ENCODE results near the gene GHRH. TPM values are rescaled to one million over a fixed set of nuclear protein-coding genes. Genes with fewer than 3 reads are reported as not detected.

The GHRH gene
- total RNA-seq, 1 donor from 2014 or later, result not detected

DNA sequence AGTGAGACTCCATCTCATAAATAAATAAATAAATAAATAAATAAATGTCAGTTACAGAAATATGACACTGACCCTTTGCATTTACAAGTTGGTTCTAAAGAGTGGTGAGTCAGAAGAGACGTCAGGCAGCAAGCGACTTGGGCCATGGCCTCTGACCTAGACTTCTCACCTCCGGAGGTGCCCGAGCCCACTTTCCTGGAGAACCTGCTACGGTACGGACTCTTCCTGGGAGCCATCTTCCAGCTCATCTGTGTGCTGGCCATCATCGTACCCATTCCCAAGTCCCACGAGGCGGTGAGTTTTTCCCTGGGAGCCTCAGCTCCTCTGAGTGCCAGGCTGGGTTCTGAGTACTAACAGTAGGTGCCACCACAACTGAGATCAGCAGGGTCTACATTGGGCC lies 39.5 kb upstream of the GHRH start:
- TF ChIP-seq, protein P1, sequence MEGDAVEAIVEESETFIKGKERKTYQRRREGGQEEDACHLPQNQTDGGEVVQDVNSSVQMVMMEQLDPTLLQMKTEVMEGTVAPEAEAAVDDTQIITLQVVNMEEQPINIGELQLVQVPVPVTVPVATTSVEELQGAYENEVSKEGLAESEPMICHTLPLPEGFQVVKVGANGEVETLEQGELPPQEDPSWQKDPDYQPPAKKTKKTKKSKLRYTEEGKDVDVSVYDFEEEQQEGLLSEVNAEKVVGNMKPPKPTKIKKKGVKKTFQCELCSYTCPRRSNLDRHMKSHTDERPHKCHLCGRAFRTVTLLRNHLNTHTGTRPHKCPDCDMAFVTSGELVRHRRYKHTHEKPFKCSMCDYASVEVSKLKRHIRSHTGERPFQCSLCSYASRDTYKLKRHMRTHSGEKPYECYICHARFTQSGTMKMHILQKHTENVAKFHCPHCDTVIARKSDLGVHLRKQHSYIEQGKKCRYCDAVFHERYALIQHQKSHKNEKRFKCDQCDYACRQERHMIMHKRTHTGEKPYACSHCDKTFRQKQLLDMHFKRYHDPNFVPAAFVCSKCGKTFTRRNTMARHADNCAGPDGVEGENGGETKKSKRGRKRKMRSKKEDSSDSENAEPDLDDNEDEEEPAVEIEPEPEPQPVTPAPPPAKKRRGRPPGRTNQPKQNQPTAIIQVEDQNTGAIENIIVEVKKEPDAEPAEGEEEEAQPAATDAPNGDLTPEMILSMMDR (IDR thresholded peaks at IDR 0.05), result no peak
- Mint-ChIP-seq H3K36me3 (ENCODE audit: unreplicated experiment) (peaks cover 38% of the 10 kb centered on the region), H3K27me3 (ENCODE audit: unreplicated experiment) (no peaks in the 10 kb centered on the region), H3K27ac (ENCODE audit: unreplicated experiment) (no peak overlapping the region), H3K4me3 (ENCODE audit: unreplicated experiment) (no peak overlapping the region), H3K9me3 (ENCODE audit: unreplicated experiment) (no peaks in the 10 kb centered on the region), H3K4me1 (ENCODE audit: unreplicated experiment) (no peaks in the 10 kb centered on the region)
- DNase-seq (ENCODE audit: extremely low spot score, unreplicated experiment), result no peak

DNA sequence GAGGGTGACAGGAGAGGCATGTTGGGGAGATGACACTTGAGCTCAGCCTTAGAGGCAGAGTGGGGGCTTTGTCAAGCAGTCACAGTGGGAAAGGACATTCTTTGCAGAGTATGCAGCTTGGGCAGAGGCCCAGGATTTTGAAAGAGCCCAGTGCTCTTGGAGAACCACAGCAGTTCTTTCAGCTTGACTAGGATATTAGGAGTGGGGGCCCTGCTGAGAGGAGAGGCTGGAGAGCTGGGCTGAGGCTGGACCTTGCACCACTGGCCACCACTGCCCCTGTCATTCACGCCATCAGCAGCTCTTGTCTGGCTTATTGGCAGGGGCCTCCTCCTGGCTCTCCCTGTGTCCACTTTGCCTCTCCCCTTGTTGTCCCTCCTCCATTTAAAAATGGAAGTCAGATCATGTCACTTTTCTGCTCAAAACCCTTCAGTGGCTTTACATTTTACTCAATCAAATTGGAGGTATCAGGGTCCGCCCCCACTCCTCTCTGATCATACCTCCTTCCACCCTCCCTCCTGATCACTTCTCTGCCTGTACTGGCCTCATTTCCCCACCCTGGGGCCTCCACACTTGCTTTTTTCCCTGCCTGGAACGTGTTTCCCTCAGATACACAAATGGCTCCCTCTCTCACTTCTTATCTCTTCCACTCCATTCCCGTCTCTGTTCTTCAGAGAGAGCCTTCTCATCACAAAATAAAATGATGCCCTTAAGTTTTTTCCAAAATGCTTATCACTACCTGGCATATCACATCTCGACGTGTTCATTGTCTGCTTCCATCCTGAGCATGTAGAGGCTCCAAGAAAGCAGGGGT lies 38.3 kb upstream of the GHRH start:
- Mint-ChIP-seq H3K36me3 (ENCODE audit: unreplicated experiment) (peaks cover 38% of the 10 kb centered on the region), H3K4me3 (ENCODE audit: unreplicated experiment) (no peak overlapping the region), H3K4me1 (ENCODE audit: unreplicated experiment) (peaks cover 9% of the 10 kb centered on the region), H3K27me3 (ENCODE audit: unreplicated experiment) (no peaks in the 10 kb centered on the region), H3K27ac (ENCODE audit: unreplicated experiment) (no peak overlapping the region), H3K9me3 (ENCODE audit: unreplicated experiment) (no peaks in the 10 kb centered on the region)
- TF ChIP-seq, protein P1 (IDR thresholded peaks at IDR 0.05), result no peak
- DNase-seq (ENCODE audit: extremely low spot score, unreplicated experiment), result no peak

DNA sequence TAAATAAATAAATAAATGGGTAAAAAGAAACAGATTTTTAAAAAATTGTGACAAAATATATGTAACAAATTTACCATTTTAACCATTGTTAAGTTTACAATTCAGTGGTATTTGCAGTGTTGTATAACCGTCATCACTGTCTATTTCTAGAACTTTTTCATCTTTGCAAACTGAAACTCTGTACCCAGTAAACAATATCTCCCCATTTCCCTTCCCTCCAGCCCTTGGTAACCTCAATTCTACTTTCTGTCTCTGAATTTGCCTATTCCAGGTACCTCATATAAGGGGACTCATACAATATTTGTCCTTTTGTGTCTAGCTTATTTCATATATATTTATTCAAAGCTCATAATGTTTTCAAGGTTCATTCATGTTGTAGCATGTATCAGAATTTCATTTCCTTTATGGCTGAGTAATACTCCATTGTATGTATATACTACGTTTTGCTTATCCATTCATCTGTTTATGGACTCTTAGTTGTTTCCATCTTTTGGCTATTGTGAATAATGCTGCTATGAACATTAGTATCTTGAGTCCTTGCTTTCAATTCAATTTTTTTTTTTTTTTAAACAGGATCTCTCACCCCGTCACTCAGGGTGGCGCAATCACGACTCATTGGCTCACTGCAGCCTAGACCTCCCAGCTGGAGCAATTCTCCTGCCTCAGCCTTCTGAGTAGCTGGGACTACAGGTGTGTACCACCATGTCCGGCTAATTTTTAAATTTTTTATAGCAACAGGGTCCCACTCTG lies 36.8 kb upstream of the GHRH start:
- no peak for DNase-seq (ENCODE audit: extremely low spot score, unreplicated experiment)
- Mint-ChIP-seq H3K4me1 (ENCODE audit: unreplicated experiment) (peaks cover 21% of the 10 kb centered on the region), H3K27ac (ENCODE audit: unreplicated experiment) (no peak overlapping the region), H3K9me3 (ENCODE audit: unreplicated experiment) (peaks cover 4% of the 10 kb centered on the region), H3K4me3 (ENCODE audit: unreplicated experiment) (no peak overlapping the region), H3K36me3 (ENCODE audit: unreplicated experiment) (peaks cover 34% of the 10 kb centered on the region), H3K27me3 (ENCODE audit: unreplicated experiment) (no peaks in the 10 kb centered on the region)
- TF ChIP-seq, protein P1 (IDR thresholded peaks at IDR 0.05), result no peak

DNA sequence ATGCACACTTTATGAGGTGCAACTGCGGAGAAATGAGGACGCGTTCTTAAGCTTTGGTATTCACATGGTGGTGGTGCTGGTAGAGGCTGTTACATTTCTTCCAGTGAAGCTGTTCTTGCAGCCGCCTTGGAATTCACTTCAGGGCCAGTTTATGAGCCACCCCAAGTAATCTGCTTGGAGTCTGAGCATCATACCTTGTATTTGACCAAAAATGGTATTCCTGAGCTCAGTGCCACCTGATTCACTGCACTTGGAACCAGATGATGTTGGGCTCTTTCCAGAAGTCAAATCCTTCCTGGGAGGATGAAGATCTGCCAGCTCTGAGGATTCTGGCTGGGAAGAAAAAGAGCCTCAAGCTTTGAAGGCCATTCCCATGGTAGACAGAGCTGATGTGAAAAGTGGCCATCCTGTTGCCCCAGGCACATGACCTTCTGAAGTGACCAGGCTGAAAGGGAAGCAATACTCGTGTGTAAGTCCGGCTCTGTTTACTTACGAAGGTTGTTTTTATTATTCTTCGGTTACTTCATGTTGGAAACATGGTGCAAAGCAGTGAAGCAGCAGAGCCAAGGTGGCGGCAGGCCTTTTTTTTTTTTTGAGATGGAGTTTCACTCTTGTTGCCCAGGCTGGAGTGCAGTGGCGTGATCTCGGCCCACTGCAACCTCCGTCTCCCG lies 35.6 kb upstream of the GHRH start:
- TF ChIP-seq, protein P1 (IDR thresholded peaks at IDR 0.05), result no peak
- no peak for DNase-seq (ENCODE audit: extremely low spot score, unreplicated experiment)
- Mint-ChIP-seq H3K27ac (ENCODE audit: unreplicated experiment) (no peak overlapping the region), H3K4me3 (ENCODE audit: unreplicated experiment) (no peak overlapping the region), H3K27me3 (ENCODE audit: unreplicated experiment) (no peaks in the 10 kb centered on the region), H3K36me3 (ENCODE audit: unreplicated experiment) (peaks cover 35% of the 10 kb centered on the region), H3K9me3 (ENCODE audit: unreplicated experiment) (peaks cover 5% of the 10 kb centered on the region), H3K4me1 (ENCODE audit: unreplicated experiment) (peaks cover 21% of the 10 kb centered on the region)

DNA sequence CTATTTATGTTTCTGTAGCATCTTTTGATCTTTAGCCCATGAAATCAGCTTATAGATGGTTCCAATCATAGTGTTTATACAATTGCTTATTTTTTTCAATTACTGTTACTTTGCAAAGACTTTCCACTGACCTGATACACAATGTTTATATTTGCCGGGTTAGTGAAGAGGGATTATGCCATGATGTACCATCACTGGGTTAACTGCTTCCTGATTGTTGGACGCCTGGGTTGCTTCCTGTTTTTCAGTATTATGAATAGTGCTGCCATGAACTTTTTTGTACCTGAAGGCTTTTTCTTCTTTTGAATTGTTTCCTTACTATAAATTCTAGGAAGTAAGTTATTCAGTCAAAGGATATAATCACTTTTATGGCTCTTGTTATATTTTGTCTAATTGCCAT lies 34.8 kb upstream of the GHRH start:
- Mint-ChIP-seq H3K4me1 (ENCODE audit: unreplicated experiment) (peaks cover 24% of the 10 kb centered on the region), H3K36me3 (ENCODE audit: unreplicated experiment) (peaks cover 28% of the 10 kb centered on the region), H3K27ac (ENCODE audit: unreplicated experiment) (no peak overlapping the region), H3K4me3 (ENCODE audit: unreplicated experiment) (no peak overlapping the region), H3K9me3 (ENCODE audit: unreplicated experiment) (peaks cover 5% of the 10 kb centered on the region), H3K27me3 (ENCODE audit: unreplicated experiment) (no peaks in the 10 kb centered on the region)
- no peak for DNase-seq (ENCODE audit: extremely low spot score, unreplicated experiment)
- TF ChIP-seq, protein P1 (IDR thresholded peaks at IDR 0.05), result no peak

Data from osteocyte (in vitro differentiated cells).